BE2C (cell line): ENCODE results near the gene LRMDA.

Source experiments
- DNase-seq: peaks from one replicate; pipeline ENCODE4 v3.0.0-alpha.2; 2020
- H3K27me3 ChIP-seq: fragments of 250-450 bp; sonication (Bioruptor Pico); 2 replicates; pipeline ENCODE4 v1.5.1; 2020; ENCODE audit warnings: mild to moderate bottlenecking
- H3K36me3 ChIP-seq: fragments of 250-450 bp; sonication (Bioruptor Pico); 2 replicates; pipeline ENCODE4 v1.5.1; 2020; ENCODE audit warnings: mild to moderate bottlenecking
- H3K4me1 ChIP-seq: fragments of 250-450 bp; sonication (Bioruptor Pico); 2 replicates; pipeline ENCODE4 v1.5.1; 2020
- H3K4me3 ChIP-seq: 2 replicates; pipeline ENCODE4 v1.5.1; 2011; ENCODE audit warnings: low read depth, low read length
- H3K9me3 ChIP-seq: fragments of 250-450 bp; sonication (Bioruptor Pico); 2 replicates; pipeline ENCODE4 v1.5.1; 2020
- CTCF ChIP-seq: IDR thresholded peaks from 2 replicates; pipeline ENCODE4 v1.5.1; 2012; ENCODE audit warnings: mild to moderate bottlenecking, low read depth, low read length

The LRMDA gene

GRCh38 chr10:76555067-76555670 lies 1123.7 kb downstream of the LRMDA start:
- H3K4me3 ChIP-seq: no peak overlapping the region
- no peaks in the 10 kb centered on the region for H3K27me3 ChIP-seq
- TF ChIP-seq CTCF: no peak
- no peaks in the 10 kb centered on the region for H3K36me3 ChIP-seq
- no peak for DNase-seq
- H3K9me3 ChIP-seq: no peaks in the 10 kb centered on the region
- H3K4me1 ChIP-seq: peaks cover 3% of the 10 kb centered on the region; the same call in 1 of the 2 replicates

GRCh38 chr10:76557366-76557765 lies 1125.9 kb downstream of the LRMDA start:
- H3K4me3 ChIP-seq: no peak overlapping the region

GRCh38 chr10:76558586-76558985 lies 1127.2 kb downstream of the LRMDA start:
- no peak for DNase-seq
- H3K4me1 ChIP-seq: peaks cover 3% of the 10 kb centered on the region; the same call in 1 of the 2 replicates

More at GRCh38 chr10:76557366-76557765, 1125.9 kb downstream of the LRMDA start:
- Histone ChIP-seq H3K4me1 (peaks cover 3% of the 10 kb centered on the region; the same call in 1 of the 2 replicates), H3K36me3 (no peaks in the 10 kb centered on the region), H3K9me3 (no peaks in the 10 kb centered on the region), H3K27me3 (no peaks in the 10 kb centered on the region)
- TF ChIP-seq CTCF: no peak
- DNase-seq: no peak

GRCh38 chr10:76558996-76559891 lies 1127.8 kb downstream of the LRMDA start:
- no peaks in the 10 kb centered on the region for H3K27me3 ChIP-seq
- no peak overlapping the region for H3K4me3 ChIP-seq
- no peak for TF ChIP-seq CTCF
- no peaks in the 10 kb centered on the region for H3K36me3 ChIP-seq
- no peak for DNase-seq
- no peaks in the 10 kb centered on the region for H3K9me3 ChIP-seq
- no peaks in the 10 kb centered on the region; the same call in 1 of the 2 replicates for H3K4me1 ChIP-seq

More at GRCh38 chr10:76558586-76558985, 1127.2 kb downstream of the LRMDA start:
- H3K36me3 ChIP-seq: no peaks in the 10 kb centered on the region
- H3K9me3 ChIP-seq: no peaks in the 10 kb centered on the region
- no peaks in the 10 kb centered on the region for H3K27me3 ChIP-seq
- no peak for TF ChIP-seq CTCF
- H3K4me3 ChIP-seq: no peak overlapping the region

- H3K4me3 ChIP-seq: no peak overlapping the region
- no peaks in the 10 kb centered on the region for H3K36me3 ChIP-seq
- no peaks in the 10 kb centered on the region for H3K27me3 ChIP-seq
- DNase-seq: no peak
- no peaks in the 10 kb centered on the region for H3K9me3 ChIP-seq
- H3K4me1 ChIP-seq: no peaks in the 10 kb centered on the region
- no peak for TF ChIP-seq CTCF
Measured at GRCh38 chr10:76559892-76560220, 1128.4 kb downstream of the LRMDA start.

GRCh38 chr10:76560338-76560737 lies 1128.9 kb downstream of the LRMDA start:
- Histone ChIP-seq H3K4me1 (no peaks in the 10 kb centered on the region), H3K4me3 (no peak overlapping the region), H3K9me3 (no peaks in the 10 kb centered on the region), H3K36me3 (no peaks in the 10 kb centered on the region), H3K27me3 (no peaks in the 10 kb centered on the region)
- no peak for TF ChIP-seq CTCF
- no peak for DNase-seq
